HG02610 (cell line): Measurements from ENCODE around the gene PTGDR2.

Experiments
- ATAC-seq: cut with Tn5 transposase; IDR thresholded peaks from one replicate; pipeline ENCODE4 v1.9.1; 2021; ENCODE audit warnings: mild to moderate bottlenecking, moderate library complexity; ENCODE audit not compliant: unreplicated experiment

The PTGDR2 gene

GRCh38 chr11:60859616-60860250 is 4.0 kb upstream of the PTGDR2 start:
- no peak for ATAC-seq

- no peak for ATAC-seq
Measured at GRCh38 chr11:60858731-60859464, 3.1 kb upstream of the PTGDR2 start.

GRCh38 chr11:60858236-60858635 is 2.5 kb upstream of the PTGDR2 start:
- ATAC-seq: no peak

DNA sequence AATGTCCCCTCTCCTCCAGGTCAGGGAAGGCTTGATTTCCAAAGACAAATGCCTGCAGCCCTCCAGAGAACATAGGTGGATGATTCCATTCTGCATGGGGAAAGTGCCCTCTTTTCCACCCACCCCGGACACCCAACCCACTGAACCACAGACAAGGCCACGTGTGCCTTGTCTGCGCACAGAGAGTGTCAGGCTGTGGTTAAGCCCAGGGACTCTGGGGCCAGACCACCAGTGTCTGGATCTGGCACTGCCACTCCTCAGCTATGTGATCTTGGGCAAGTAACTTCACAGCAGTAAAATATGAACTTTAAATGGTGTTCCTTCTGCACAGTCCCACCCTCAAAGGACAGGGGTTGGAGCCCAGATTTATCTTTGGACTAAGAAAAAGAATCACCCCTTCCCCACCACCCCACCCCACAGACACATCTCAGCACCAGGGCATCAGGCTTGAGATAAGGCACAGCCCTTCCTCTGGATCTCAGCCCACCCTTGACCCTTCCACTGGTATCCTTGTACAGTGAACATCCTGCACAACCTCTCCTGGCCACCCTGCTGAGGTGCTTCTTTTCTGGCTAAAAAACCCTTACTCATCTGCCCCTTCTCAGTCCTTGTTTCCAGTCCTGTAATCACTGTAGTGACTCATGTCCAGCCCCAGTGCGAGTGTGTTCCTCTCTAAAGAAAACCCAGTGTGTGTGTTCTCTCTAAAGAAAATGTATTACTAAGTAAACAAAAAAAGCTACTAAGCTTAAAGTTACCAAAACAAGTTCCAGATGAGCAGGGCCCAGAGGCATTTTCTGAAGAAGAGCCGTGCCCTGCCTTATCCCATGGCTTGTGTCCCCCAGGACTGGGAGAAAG is 1.9 kb upstream of the PTGDR2 start:
- ATAC-seq: no peak

DNA sequence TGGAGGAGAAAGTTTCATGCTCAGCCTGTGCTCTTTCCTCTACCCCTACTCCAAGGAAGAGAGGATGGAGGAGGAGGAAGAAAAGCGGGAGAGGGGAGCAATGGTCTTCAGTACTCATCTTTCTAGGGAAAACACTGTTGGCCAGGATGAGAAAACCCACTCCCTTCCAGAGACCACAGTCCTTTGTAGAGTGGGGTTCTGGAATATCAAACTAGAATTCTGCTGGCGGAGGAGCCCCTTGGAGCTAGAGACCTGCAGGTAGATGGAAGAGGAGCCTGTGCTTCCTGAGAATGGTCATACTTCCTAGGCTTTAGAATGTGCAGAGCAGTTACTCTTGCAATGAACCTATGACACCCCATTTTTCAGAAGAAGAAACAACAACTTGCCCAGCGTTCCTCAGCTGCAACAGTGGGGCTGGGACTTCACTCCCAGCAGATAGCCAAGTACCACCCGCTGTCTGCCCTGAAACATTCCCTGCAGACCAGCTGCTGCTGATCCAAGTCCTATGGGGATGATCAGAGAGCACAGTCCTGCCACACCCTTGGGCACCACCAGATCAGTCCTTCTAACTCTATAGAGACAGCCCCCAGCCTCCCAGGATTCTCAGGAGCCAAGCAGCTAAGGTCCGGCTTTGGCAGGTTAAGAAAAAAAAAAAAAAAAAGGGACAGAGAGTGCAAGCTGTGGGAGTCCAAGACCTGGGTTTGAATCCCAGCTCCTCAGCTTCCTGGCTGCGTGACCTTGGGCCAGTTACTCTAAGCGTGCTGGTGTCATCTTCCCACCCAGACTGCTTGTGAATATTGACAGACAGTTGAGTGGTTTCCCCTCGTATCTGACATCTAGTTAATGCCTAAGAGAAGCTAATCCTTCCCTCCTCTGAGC is 664 bp downstream of the PTGDR2 start:
- no peak for ATAC-seq

DNA sequence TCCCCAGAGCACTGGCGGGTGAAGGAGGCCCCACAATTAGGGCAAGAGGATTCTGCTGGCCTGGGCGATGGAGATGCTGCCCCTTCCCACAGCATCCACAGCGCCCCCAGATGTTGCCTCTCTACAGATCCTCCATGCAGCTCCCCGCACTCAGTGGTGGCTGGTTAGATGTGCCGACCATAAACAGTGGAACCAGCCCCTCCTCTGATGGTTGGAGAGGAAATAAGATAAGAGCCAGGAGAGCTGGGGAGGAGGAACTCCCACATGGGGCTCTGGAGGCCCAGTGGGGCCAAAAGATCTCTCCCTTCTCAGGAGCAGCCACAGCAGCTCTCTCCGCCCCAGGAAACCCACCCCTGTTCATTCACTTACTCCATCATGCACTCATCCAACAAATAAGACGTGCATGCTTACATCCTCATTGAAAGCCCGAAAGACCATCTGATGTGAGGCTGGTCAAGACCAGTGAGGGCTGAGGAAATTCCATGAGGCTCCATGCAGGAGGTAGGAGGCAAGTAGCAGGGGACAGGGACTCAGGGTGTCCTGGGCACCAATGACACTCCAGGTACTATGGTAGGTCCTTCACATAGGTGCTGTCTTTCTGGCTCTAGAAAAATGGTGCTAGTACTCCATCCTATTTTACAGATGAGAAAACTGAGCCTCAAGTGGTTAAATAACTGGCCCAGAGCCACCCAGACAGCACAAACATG is 1.5 kb downstream of the PTGDR2 start:
- no peak for ATAC-seq

DNA sequence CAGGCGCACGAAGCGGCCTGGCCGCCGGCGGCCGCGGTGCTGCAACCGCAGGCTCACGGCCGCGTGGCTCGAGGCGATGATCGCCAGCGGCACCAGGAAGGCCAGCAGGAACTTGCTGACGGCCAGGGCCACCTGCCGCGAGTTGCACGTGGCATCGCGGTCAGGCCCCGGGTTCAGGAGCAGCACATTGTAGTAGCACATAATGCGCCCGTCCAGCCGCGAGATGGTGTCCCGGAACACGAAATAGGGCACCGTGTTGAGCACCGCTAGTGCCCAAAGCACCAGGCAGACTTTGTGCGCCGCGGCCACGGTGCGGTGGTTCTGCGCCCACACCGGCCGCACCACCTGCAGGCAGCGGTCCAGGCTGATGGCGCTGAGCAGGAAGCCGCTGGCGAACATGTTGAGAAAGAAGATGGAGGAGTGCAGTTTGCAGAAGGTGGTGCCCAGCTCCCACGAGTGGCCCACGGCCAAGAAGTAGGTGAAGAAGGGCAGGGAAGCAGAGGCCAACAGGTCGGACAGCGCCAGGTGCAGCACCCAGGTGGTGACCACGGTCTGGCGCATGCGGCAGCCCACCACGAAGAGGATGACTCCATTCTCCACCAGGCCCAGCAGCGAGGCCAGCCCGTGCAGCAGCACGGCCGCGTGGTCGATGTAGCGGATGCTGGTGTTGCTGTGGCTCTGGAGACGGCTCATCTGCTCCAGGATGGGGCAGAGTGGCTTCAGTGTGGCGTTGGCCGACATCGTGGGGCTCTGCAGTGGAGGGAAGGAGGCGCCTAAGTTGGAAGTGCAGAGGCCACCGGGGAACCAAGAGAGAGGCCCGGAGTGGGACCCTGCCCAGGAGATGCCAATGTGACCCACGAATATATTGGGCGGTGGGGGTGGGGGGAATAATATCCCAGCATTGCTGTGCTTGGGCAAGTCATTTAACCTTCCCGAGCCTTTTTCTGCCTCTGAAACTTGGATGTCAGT is 2.5 kb downstream of the PTGDR2 start:
- ATAC-seq: no peak

DNA sequence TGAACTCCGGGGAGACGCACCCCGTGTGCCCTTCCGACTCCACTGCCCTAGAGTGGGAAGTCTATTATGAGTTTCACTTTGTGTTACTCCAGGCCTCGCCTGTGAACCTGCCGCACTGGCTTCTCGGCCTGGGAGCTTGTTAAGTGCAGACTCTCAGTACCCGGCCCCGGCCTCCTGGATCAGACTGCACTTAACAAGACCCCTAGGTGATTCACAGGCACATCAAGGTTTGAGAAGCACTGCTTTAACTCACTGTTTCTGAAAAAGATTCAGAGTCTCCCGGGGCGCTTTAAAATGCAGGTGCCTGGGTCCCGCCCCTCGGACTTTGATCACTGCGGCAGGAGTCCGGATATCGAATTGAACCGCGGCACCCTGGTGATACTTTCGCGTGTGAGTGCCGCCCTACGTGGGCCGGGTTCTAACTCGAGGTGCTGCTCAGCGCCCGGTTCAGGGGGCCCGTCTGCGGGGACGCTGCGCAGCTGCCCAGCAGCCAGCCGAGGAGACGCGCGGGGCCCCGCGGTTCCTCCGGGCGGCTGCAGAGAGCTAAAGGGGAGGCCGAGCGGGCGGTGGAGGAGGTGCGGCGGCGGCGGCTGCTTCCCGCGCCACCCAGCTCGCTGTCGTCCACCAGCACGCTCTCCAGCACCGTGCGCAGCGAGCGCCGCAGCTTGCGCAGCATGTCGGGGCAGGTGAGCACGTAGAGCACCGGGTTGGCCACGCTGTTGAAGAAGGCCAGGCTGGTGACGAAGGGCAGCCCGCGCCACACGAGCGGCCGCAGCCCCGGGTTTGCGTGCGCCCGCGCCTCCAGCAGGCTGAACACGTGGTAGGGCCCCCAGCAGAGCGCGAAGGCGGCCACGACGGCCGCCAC is 3.4 kb downstream of the PTGDR2 start:
- no peak for ATAC-seq

GRCh38 chr11:60851327-60852104 is 4.2 kb downstream of the PTGDR2 start:
- ATAC-seq: no peak

DNA sequence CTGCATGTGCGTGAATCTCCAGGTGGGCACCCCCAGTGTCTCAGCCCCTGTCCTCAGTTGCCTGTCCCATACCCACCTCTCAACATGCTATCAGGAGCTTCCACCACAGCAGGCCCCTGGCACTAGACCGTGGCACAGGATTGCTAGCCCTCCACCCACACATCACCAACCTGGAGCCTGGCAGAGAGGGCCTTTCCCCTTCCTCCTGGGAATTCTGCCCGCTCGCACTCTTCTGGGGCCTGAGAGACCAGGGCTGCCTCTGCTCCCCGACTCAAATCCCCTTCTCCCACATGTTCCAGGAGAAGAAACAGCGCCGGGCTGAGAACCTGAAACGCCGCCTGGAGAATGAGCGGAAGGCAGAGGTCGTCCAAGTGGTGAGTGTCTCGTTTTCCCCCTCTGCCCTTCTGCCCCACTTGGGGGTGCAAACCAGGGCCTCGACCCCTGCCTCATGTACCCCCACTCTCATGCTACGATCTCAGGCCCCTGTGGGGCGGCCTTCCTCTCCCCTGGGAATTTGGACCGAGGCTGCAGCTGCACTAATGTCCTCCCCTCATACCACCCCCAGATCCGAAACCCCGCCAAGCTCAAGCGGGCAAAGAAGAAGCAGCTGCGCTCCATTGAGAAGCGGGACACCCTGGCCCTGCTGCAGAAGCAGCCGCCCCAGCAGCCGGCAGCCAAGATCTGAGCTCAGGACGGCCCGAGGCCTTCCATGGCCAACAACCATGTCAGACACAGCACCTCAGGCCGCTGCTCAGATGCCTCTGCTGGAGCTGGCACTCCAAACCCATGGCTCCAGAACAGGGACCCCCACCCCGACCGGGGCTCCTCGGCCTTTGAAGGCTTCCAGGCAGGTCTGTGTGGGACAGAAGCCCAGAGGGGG is 5.9 kb downstream of the PTGDR2 start:
- no peak for ATAC-seq

DNA sequence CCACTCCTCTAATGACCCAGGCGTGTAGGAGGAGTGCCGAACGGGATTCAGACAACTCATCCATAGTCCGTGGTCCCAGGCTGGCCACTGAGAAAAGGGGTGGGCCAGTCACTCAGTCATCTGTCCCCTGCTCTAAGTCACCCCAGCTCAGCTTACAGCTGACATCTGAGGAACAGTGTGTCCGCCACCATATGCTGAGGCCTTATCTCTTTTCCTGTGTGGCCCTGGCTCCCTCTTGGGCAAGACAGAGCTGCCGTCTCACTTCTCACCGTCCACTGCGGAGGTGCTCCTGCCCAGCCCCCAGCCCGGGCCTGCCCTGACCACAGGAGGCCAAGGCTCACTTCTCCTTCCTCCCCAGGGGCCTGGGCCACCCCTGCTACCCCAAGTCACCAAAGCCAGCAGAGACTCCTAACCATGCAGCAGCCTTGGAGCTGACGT is 7.0 kb downstream of the PTGDR2 start:
- no peak for ATAC-seq

- ATAC-seq: no peak
Measured at GRCh38 chr11:60847896-60848295, 7.9 kb downstream of the PTGDR2 start.

- no peak for ATAC-seq
Measured at GRCh38 chr11:60847281-60847680, 8.5 kb downstream of the PTGDR2 start.

DNA sequence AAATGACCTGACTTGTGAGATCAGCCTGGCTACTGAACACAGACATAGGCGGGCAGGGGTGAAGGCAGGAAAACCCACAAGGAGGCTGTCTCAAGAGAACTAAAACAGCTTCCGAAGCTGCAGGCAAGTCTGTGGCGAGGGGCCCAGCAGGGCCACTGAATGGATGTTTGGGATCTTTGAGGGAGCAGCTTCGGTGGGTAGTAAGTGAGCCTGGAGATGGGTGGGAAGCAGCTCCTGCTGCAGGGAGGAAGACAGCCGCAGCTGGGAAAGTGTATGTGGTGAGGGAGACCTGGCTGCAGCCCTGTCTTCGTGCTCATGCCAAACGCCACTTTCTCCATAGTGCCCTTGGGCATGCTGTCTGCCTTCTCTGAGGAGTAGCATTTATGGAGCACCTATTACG is 10.4 kb downstream of the PTGDR2 start:
- no peak for ATAC-seq

DNA sequence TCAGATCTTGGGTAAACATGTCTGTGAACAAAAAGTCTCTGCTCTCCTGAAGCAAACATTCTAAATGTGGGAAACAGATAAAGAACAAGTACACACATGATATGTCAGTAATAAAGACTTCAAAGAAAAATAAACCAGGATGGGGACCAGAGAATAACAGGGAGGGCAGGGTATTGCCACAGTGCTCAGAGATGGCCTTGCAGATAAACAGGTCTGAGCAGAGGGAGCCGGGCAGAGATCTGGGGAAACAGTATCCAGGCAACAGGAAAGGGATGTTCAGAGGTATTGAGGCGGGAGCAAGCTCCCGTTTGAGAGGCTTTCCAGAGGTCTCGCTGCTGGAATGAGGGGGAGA is 10.9 kb downstream of the PTGDR2 start:
- no peak for ATAC-seq
